H1 (cell line): ENCODE measurements around the gene IGFBP6. TPM values are rescaled to one million over a fixed set of nuclear protein-coding genes. Genes with fewer than 3 reads are reported as not detected.
A peak's percentile ranks its signal among the peaks of the same experiment; 100 is the strongest.

Experiments
- BCL11A ChIP-seq, 2 experiments: IDR thresholded peaks; one replicate each; pipeline ENCODE4 v1.6.1; 2011; ENCODE audit warnings: low read depth in 2 of 2, low read length in 2 of 2, mild to moderate bottlenecking in 2 of 2
- BRCA1 ChIP-seq: IDR thresholded peaks from 2 replicates; pipeline ENCODE4 v1.6.1; 2012; ENCODE audit warnings: low read depth, low read length, improper control_type of control experiment
- CBX8 ChIP-seq: fragments of 300-800, 300-1000 bp; sonication (generic); IDR thresholded peaks from 2 replicates; pipeline ENCODE4 v1.7.1; 2016; ENCODE audit warnings: low read depth, low read length, borderline replicate concordance
- SUZ12 ChIP-seq: fragments of 200-600 bp; sonication (generic); IDR thresholded peaks from 2 replicates; pipeline ENCODE4 v1.6.1; 2012; ENCODE audit warnings: mild to moderate bottlenecking, inconsistent platforms, low read length, moderate library complexity, mixed read lengths
- polyA plus RNA-seq, 7 experiments: library from polyadenylated mRNA; depleted of rRNA in 3 of 7; stranded (reverse) in 5 of 7; unstranded in 2 of 7; fragments of >200 nt in 5 of 7; fragments of 200-250 nt in 2 of 7; gene quantifications; 1 replicate in 5 of 7; 2 replicates in 1 of 7; 4 replicates in 1 of 7; pipeline versions ENCODE4 v1.2.1 to v1.2.3, GENCODE V29; 2011 to 2013; ENCODE audit warnings: missing spikeins in 2 of 7, mixed read lengths in 2 of 7
- total RNA-seq: library from RNA; stranded (reverse); fragmentation: NEBNext Ultra II Directional; extraction: Animal tissue kit (Norgen Biotek cat#: 25700); gene quantifications from 2 replicates; pipeline ENCODE4 v1.2.1, GENCODE V29; 2021

The IGFBP6 gene
- total and polyA plus RNA-seq, 2 of the 8 experiments (the other 6 are each of a cell fraction or from before 2014, with no cell fraction given): 13.7 to 14.7 TPM

GRCh38 chr12:53098354-53098981 lies 1.0 kb downstream of the IGFBP6 start (continued):
- TF ChIP-seq BCL11A (IDR thresholded peaks at IDR 0.05; ENCODE audit: low read depth in 2 of 2, low read length in 2 of 2) (no peak), SUZ12 (0 out of 2 replicates have a peak, but pooled peaks have one; percentile 46), BRCA1 (no peak), CBX8 (no peak)
